Spleen (tissue), 11 donors: Measurements from ENCODE around the gene GNG7. TPM values are rescaled to one million over a fixed set of nuclear protein-coding genes. Genes with fewer than 3 reads are reported as not detected.
"Not testable (repeated sequence)": the region's sequence is repeated elsewhere in the genome, so short reads cannot be mapped to it uniquely, and the experiment has no call there.

Experiments used
- DNase-seq: peaks from one replicate; pipeline ENCODE4 v3.0.0-alpha.2; 2020
- H3K27ac ChIP-seq, 8 donors: fragments of 200-600 bp; sonication (generic) in 7 of 8; 1 replicate in 4 of 8; 2 replicates in 4 of 8; pipeline versions ENCODE4 v1.5.0 to v1.8.0; 2016 to 2021; ENCODE audit warnings: inconsistent platforms in 4 of 8, mild to moderate bottlenecking in 4 of 8, moderate library complexity in 1 of 8
- H3K27me3 ChIP-seq, 7 donors: fragments of 200-600 bp; sonication (generic) in 6 of 7; replicated peaks in 1 of 7; 1 replicate in 4 of 7; 2 replicates in 3 of 7; pipeline versions ENCODE4 v1.5.0 to v1.8.0; 2016 to 2021; ENCODE audit warnings: inconsistent platforms in 3 of 7, mild to moderate bottlenecking in 1 of 7
- H3K36me3 ChIP-seq, 6 donors: fragments of 200-600 bp; sonication (generic) in 5 of 6; 1 replicate in 4 of 6; 2 replicates in 2 of 6; pipeline versions ENCODE4 v1.5.0 to v1.8.0; 2016 to 2021; ENCODE audit warnings: inconsistent platforms in 2 of 6
- H3K4me1 ChIP-seq, 6 donors: fragments of 200-600 bp; sonication (generic) in 5 of 6; 1 replicate in 3 of 6; 2 replicates in 3 of 6; pipeline versions ENCODE4 v1.5.0 to v1.8.0; 2016 to 2021; ENCODE audit warnings: inconsistent platforms in 3 of 6
- H3K4me3 ChIP-seq, 8 donors: fragments of 200-600 bp; sonication (generic) in 7 of 8; 1 replicate in 4 of 8; 2 replicates in 4 of 8; pipeline versions ENCODE4 v1.5.0 to v1.8.0; 2016 to 2021; ENCODE audit warnings: inconsistent platforms in 4 of 8, mild to moderate bottlenecking in 4 of 8, moderate library complexity in 2 of 8
- H3K9me3 ChIP-seq, 8 donors: fragments of 200-600 bp; sonication (generic) in 7 of 8; 1 replicate in 4 of 8; 2 replicates in 4 of 8; pipeline versions ENCODE4 v1.5.0 to v1.8.0; 2016 to 2021; ENCODE audit warnings: inconsistent platforms in 4 of 8
- CTCF ChIP-seq, 11 experiments: fragments of 200-600 bp in 7 of 11; fragments of 450-650 bp in 4 of 11; sonication (generic) in 4 of 11; IDR thresholded peaks in 8 of 11; conservative IDR thresholded peaks in 3 of 11; 1 replicate in 7 of 11; 2 replicates in 4 of 11; pipeline versions ENCODE4 v1.4.0 to v1.8.0; 2016 to 2021; ENCODE audit warnings: antibody characterized with exemption in 11 of 11, inconsistent platforms in 4 of 11, mild to moderate bottlenecking in 1 of 11
- POLR2A ChIP-seq, 3 donors: fragments of 450-650 bp; IDR thresholded peaks; one replicate each; pipeline ENCODE4 v1.5.1; 2017; ENCODE audit warnings: antibody characterized with exemption in 3 of 3, mild to moderate bottlenecking in 1 of 3
- POLR2AphosphoS5 ChIP-seq, 3 donors: sonication (generic); formaldehyde crosslinking; IDR thresholded peaks; one replicate each; pipeline ENCODE4 v1.5.1; 2017; ENCODE audit warnings: antibody characterized with exemption in 3 of 3
- WGBS, 5 donors: extraction: QIAGEN DNeasy Blood & Tissue Kit in 3 of 5; methylation state at CpG; one replicate each; pipeline versions ENCODE4 v1.1.5 to v1.1.7; 2013 to 2018; 5-methylcytosine and 5-hydroxymethylcytosine counted together
- intact Hi-C: fragments of 100-400 bp; cut with DNase I; formaldehyde crosslinking; loops from one replicate; pipeline ENCODE4 v1.15.0; 2023; ENCODE audit warnings: low total_unique reads
- polyA plus RNA-seq, 3 donors: library from polyadenylated mRNA; stranded (reverse); fragments of 200-250 nt; gene quantifications; one replicate each; pipeline ENCODE4 v1.2.1, GENCODE V29; 2013
- total RNA-seq, 7 donors: library from RNA; depleted of rRNA in 3 of 7; stranded (reverse); fragments of >200 nt in 3 of 7; fragmentation: NEBNext Ultra II Directional in 4 of 7; extraction: Animal tissue kit (Norgen Biotek cat#: 25700) in 4 of 7; gene quantifications; one replicate each; pipeline versions ENCODE4 v1.1.0 to v1.2.1, GENCODE V29; 2016 to 2021
- donor health status: healthy with polysubstance abuse.
- donor health status: DM: no; HTN: no; CAD: no; lungs with moderate emphysema.
- donor health status: DM: no; HTN: no; CAD: no.
- donor health status: Bipolar disorder and iron deficiency.
- donor health status: healthy.
- donor health status: DM: no; HTN: no; CAD: no.
- donor health status: DM: yes; HTN: yes; CAD: no.

GNG7 gene
- total and polyA plus RNA-seq, 10 donors, result 17.2 to 34.6 (median 18.9) TPM

DNA sequence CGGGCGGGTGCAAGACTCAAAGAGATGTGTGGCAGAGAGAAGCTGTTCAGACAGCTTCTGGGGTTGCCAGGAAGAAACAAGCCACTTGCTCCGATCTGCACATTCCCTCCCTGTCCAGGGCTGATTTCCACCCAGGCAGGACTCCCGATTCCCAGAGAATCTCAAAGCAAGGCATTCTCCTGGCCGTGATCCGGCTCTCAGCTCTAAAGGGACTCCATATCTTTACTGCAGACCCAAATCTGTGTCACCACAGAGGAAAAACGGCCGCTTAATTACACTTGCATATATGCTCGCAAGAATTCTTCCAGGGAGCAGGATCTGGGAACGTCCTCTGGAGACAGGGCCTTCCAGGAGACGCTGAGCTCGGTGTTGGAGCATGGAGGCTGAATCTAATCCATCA is 25.7 kb downstream of the GNG7 start:
- intact Hi-C loops, result no loop called here
- Histone ChIP-seq H3K4me3 (peak overlapping the region in 1 of 8 donors; percentile 10), H3K4me1 (peaks cover 0 to 68% (median 19%) of the 10 kb centered on the region in 6 donors), H3K36me3 (peaks cover 0 to 25% (median 0%) of the 10 kb centered on the region in 6 donors), H3K9me3 (no peaks in the 10 kb centered on the region), H3K27me3 (no peaks in the 10 kb centered on the region), H3K27ac (peak overlapping the region in 5 of 8 donors; percentile 69 to 92 (median 86))
- TF ChIP-seq POLR2AphosphoS5 (IDR thresholded peaks at IDR 0.05) (no peak), CTCF (IDR thresholded peaks at IDR 0.05 in 8 of 11, conservative IDR thresholded peaks at IDR 0.05 in 3 of 11) (no peak), POLR2A (IDR thresholded peaks at IDR 0.05) (no peak)
- 74 to 92% (median 82%) methylated on average over 12 of the region's 12 CpGs for WGBS, 5 donors
- DNase-seq, result no peak

DNA sequence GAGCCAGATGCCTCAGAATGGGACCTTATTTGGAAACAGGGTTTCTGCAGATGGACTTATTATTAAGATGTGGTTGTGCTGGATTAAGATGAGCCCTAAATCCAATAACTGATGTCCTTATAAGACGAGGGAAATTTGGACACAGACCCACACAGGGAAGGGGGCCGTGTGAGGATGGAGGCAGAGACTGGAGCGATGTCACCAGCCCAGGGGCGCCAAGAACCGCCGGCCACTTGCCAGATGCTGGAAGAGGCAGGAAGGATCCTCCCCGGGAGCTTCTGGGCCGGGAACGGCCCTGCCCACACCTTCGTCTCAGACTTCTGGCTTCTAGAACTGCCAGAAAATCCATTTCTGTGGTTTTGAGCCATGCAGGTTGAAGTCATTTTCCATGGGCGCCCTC is 26.6 kb downstream of the GNG7 start:
- peaks cover 0 to 66% (median 17%) of the 10 kb centered on the region in 6 donors for H3K4me1 ChIP-seq

GRCh38 chr19:2670217-2670616 is 32.3 kb downstream of the GNG7 start:
- peaks cover 0 to 46% (median 0%) of the 10 kb centered on the region in 6 donors for H3K4me1 ChIP-seq
- 85 to 87% (median 86%) methylated on average over 4 to 16 of the region's 16 CpGs for WGBS, 5 donors
- intact Hi-C loops, result no loop called here
- TF ChIP-seq CTCF (IDR thresholded peaks at IDR 0.05 in 8 of 11, conservative IDR thresholded peaks at IDR 0.05 in 3 of 11), result no peak
- peaks cover 0 to 30% (median 0%) of the 10 kb centered on the region in 6 donors for H3K36me3 ChIP-seq
- H3K27ac ChIP-seq, result no peak overlapping the region
- DNase-seq, result no peak
- H3K4me3 ChIP-seq, result no peak overlapping the region
- no peaks in the 10 kb centered on the region for H3K27me3 ChIP-seq
- no peaks in the 10 kb centered on the region for H3K9me3 ChIP-seq

More for the DNA sequence above, 26.6 kb downstream of the GNG7 start:
- TF ChIP-seq POLR2A (IDR thresholded peaks at IDR 0.05) (no peak), CTCF (IDR thresholded peaks at IDR 0.05 in 8 of 11, conservative IDR thresholded peaks at IDR 0.05 in 3 of 11) (no peak), POLR2AphosphoS5 (IDR thresholded peaks at IDR 0.05) (no peak)
- Histone ChIP-seq H3K36me3 (peaks cover 0 to 25% (median 0%) of the 10 kb centered on the region in 6 donors), H3K27me3 (no peaks in the 10 kb centered on the region), H3K27ac (peak overlapping the region in 3 of 8 donors; percentile 0 to 92 (median 86)), H3K4me3 (no peak overlapping the region), H3K9me3 (no peaks in the 10 kb centered on the region)
- intact Hi-C loops, result no loop called here
- no peak for DNase-seq
- 62 to 87% (median 80%) methylated on average over 10 to 11 of the region's 11 CpGs for WGBS, 5 donors

- Histone ChIP-seq H3K4me3 (peak overlapping the region in 1 of 8 donors; percentile 11), H3K27me3 (no peaks in the 10 kb centered on the region), H3K4me1 (peaks cover 0 to 55% (median 10%) of the 10 kb centered on the region in 6 donors), H3K9me3 (peaks cover 0 to 3% (median 0%) of the 10 kb centered on the region in 8 donors), H3K36me3 (peaks cover 0 to 18% (median 0%) of the 10 kb centered on the region in 6 donors), H3K27ac (peak overlapping the region in 4 of 8 donors; percentile 30 to 74 (median 42))
- no peak for TF ChIP-seq POLR2A (IDR thresholded peaks at IDR 0.05)
- DNase-seq, result no peak
- intact Hi-C loops, result no loop called here
- WGBS, 5 donors, result 68 to 86% (median 74%) methylated on average over 15 of the region's 15 CpGs
These were observed 34.2 kb downstream of the GNG7 start for GRCh38 chr19:2668175-2668763.

DNA sequence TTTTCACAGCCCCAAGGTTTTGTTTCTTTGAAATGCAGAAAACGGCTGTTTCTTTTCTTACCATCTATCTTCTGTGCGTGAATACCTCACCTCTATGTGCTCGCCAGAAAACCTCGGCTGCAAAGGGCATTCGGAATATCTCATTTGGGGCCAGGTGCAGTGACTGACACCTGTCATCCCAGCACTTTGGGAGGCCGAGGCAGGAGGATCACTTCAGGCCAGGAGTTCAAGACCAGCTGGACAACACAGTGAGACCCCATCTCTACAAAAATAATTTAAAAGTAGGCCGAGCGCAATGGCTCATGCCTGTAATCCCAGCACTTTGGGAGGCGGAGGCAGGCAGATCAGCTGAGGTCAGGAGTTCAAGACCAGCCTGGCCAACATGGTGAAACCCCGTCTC is 35.1 kb downstream of the GNG7 start:
- peak overlapping the region in 2 of 8 donors; percentile 34 to 74 for H3K27ac ChIP-seq
- H3K27me3 ChIP-seq, DNase-seq, H3K4me3 ChIP-seq, intact Hi-C loops, H3K36me3 ChIP-seq: not testable (repeated sequence)
- H3K4me1 ChIP-seq, result peaks cover 0 to 55% (median 10%) of the 10 kb centered on the region in 6 donors
- peaks cover 0 to 10% (median 0%) of the 10 kb centered on the region in 8 donors for H3K9me3 ChIP-seq
- 90 to 97% (median 92%) methylated on average over 10 of the region's 10 CpGs for WGBS, 5 donors
